Hematopoietic multipotent progenitor cell treated with erythropoietin and hydrocortisone succinate and interleukin-3 and kit ligand, for 17 days (in vitro differentiated cells): Measurements from ENCODE around the gene LAMC2.

Experiments
- DNase-seq: peaks from one replicate; pipeline ENCODE4 v3.0.0-alpha.2; 2015; ENCODE audit warnings: low spot score

The LAMC2 gene

DNA sequence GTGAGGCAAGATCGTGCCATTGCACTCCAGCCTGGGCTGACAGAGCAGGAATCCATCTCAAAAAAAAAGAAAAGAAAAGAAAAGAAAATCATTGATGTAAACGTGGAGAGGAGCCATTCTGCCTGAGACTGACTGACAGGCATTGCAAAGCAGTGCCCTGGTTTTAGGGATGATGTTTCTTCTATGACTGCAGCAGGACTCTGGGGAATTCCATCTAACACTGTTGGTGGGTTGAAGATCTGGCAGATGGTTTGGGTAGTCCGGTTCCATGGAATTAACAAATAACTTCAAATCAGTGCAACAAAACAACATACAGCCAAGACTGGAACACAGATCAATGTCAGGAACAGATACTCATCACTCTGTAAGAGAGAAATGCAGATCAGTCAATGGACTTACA, 17.8 kb upstream of the LAMC2 start:
- no peak for DNase-seq

DNA sequence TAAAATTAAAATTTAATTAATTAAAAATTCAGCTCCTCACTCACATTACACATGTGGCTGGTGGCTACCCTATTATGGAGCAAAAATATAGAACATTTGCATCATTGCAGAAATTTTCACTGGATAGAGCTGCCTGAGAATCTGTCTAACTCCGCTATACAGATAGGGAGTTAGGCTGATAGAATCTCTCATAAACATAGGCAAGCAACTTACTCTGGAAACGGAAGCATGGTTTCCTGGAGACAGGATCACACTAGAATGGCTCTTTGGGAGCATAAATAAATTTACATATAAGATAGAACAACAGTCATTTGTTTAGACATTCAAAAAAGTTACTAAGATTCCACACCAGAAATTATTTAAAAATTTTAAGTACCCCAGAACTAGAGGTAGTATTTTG, 12.2 kb upstream of the LAMC2 start:
- no peak for DNase-seq

DNA sequence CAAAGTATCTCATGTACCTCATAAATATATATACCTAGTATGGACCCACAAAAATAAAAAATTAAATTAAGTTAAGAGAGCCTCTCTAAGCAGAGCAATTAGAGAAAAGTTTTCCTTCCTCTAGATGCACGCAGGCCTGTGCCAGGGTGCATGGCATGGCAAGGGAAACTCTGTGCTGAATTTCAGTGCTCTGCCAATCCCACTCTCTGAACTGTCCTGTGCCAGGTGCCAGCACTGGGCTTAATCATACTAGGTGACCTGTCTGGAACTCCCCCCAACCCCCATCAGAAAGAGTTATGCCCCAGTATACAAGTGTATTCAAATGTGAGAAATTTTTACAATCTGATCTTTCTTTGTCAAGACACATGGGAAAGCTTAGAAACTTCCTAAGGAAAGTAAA, 10.4 kb upstream of the LAMC2 start:
- DNase-seq, result no peak

DNA sequence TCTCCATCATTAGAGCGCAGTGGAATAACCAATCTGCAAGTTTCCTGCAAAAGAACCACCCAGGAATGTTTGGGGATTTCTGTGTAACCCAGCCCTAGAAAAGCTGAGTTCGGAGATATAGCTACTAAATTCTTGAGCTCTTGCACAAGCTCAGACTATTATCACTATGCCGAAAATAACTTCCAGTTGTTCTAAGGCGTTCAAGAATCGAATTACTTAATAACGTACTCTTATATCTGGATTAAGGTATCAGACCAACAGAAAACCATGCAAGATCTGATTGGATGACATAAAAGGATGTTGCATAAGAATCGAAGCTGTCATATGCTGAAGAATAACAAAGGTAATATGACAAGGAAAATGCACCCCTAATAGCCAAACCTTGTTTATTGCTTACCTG, 7.5 kb upstream of the LAMC2 start:
- no peak for DNase-seq

DNA sequence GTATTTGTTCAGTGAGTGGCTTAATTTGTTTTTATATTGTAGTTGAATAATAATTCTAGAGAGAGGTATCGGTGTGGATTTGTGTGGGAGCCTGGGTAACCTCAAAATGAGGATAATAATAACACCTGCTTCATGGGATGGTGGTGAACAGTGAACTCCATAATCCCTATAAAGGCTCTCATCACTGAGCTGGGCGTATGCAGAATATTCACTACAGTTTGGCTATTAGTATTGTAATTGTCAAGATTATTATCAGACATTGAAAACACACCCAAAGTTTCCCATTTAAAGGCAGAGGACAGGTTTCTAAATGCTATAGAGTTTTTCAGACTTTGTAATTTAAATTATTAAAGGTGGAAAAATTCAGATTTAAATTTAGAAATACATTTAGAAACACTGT, 7.0 kb upstream of the LAMC2 start:
- DNase-seq, result no peak

DNA sequence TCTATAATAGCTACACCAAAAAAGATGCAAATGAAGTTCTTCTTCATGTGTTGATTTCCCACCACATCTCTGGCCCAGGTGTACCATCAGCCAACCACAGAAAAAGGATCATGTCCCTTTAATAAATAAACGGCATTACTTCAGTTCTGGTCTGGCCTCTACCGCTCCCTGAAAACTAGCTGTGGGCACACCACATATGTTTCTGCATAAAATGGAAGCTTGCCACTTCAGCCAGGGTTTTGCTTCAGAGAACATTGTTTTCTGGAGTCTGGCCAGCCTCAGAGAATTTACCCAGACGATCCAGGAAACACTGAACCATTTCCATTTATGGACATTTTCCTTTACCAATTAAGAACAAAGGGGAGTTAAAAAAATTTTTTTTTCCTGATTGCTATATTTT, 5.8 kb upstream of the LAMC2 start:
- DNase-seq, result no peak

DNA sequence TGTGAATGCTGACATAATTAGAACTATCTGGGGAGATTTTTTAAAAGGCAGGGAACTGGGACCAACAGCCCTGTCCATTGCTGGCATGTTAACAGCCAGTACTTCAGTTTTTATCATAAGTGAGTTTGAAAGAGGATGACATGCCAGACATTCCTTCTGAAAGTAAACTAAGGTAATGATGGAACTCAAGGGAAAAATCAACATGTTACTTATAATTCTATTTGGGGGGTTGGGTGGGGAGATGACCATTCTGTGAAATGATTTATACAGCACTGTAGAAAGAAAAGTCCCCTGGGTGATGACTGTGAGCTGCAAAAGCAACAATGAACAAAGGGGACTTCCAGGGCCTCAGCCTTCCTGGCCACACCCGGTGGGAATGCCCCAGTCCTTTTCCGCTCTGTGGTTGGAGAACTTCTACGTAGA, 5.4 kb upstream of the LAMC2 start:
- DNase-seq, result no peak

DNA sequence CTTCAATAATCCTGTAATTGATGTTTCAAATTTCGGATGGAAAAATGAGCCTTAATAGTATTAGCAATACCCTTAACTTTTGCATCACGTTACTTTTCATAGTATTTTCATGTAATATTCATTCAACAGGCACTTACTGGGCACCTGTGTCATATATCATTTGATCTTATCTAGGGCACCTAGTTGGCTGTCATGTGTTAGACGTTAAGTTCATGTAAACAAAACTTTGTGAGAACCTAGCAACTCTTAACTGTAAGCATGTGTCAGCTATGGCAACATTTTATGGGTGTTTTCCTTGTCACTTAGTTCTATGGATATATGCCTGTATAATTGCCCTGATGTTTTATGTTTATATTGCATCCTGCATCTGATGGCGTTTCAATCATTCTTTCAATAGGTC, 777 bp downstream of the LAMC2 start:
- no peak for DNase-seq

DNA sequence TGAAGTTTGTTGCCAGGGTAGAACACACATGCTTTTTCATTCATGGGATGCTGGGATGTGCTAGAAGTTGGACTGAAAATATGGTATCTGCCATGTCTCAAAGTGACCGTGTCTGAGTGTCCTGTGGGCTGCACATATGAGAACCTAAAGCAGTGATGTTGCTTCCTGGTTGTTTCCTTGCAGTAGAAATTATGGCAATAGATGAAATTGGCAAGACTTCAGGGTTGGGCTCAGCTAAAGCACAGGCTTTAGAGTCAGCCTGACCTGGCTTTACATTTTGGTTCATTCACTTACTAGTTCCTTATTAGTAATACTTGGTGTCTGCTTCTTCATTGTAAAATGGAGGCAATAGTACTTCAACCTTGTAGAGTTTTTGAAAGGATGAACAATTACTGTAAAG, 2.2 kb downstream of the LAMC2 start:
- no peak for DNase-seq

DNA sequence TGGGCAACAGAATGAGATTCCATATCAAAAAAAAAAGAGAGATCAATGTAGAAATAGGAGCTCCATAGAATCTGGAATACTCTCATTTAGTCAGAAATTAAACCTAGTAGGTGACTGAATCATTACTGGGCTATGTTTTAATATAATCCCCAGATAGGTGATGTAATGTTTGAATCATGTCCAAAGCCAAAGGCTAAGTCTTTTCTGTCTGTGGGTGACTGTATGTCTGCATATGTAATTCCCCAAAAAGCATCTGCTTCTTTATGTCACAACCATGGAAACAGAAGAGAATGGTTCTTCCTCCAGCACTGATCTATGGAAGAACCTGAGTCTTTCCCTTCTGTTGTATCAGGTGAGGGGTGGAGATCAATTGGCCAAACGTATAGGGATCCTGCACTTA, 5.8 kb downstream of the LAMC2 start:
- no peak for DNase-seq

DNA sequence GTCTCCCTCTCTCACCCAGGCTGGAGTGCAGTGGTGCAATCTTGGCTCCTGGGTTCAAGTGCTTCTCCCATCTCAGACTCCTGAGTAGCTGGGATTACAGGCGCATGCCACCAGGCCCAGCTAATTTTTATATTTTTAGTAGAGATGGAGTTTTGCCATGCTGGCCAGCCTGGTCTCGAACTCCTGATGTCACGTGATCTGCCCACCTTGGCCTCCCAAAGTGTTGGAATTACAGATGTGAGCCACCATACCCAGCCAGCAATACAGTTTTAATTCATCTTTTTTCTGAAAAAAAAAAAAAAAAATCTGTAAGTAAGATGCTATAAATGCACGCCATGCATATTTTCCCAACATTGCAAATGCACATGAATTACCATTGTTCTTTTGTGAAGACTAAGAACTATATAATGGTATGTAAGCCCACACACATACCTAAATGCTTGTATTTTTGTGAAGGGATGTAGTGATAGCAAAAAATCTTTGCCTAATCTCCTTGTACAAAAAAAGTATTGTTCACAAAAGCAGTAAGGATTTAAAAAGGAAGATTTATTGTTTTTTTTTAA, 8.0 kb downstream of the LAMC2 start:
- DNase-seq, result no peak

DNA sequence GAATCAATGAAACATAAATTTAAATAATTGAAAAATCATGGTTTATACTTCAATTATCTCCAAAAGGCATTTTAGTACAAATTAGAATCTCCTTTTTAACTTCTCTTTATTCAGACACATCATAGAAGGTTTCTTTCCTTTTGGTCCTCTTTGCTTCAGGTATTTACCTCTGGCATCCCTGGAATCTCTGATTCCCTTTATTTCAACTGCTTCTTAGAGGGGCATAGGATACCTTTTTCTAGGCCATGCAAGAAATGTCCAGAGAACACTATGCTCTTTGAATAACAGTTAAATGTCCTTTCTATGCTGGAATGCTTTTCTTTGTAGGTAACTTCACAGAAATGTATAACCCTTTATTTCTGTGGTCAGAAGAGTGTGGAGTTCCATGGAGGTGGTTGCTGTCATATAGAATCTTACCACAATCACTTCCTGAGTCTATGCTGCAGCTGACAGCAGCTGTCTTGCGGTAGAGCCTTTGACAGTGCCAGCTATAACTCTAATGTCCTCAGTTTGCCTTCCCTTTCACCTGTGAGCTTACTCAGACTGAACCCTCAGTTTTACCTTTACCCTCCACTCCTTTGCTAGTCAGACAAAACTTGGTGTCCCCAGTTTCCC, 8.6 kb downstream of the LAMC2 start:
- DNase-seq, result no peak

DNA sequence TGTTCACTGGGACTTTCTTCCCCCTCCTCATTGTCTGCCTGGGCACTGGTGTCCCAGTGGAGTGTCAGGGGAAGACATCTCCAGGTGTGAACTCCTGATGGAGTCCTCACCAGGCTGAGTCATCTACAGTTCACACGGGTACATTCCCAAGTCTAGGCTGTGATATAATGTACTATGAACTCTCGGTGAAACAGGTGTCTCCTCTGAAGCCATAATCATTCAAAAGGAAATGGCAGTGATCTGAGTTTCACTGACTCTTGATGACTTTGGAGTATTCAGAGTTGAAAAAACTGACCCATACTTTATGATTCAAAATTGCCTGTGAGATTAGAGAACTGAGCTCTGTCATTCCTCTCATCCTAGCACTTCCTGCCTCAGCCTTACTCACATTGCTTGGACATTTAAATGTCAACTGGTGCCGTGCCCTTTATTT, 9.1 kb downstream of the LAMC2 start:
- no peak for DNase-seq

DNA sequence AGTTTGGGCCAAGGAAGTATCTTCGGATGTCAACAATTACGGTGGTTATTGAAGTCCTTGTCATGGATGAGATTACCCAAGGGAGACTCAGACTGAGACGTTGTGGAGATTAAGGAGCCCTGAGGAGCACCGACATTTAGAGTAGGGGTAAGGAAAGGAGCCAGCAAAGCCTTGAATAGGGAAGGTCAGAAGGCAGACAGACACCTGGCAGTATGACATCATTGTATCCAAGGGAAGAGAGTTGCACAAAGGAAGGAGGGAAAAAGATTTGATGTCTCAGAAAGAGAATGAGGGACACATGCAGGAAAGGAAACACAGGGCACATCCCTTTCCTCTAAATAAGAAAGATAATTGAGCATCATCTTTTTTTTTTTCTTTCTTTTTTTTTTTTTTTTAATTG, 11.7 kb downstream of the LAMC2 start:
- DNase-seq, result no peak

DNA sequence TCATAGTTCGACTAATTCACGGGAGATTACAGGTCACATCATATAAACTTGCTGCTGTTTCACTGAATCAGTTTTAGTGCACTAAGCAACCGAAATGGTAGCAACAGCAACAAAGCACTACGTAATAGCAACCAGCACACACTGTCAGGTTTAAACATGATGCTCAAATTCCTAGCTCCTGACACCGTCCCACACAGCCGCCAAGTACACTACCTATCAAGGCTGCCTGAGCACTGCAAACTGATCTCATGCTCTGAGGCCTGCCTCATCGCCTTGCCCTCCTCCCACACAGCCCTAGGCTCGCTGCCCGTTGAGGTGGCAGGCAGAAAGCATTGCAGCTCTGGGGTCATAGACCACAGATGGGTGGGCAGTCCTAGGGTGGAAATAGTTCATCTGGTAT, 12.4 kb downstream of the LAMC2 start:
- no peak for DNase-seq

DNA sequence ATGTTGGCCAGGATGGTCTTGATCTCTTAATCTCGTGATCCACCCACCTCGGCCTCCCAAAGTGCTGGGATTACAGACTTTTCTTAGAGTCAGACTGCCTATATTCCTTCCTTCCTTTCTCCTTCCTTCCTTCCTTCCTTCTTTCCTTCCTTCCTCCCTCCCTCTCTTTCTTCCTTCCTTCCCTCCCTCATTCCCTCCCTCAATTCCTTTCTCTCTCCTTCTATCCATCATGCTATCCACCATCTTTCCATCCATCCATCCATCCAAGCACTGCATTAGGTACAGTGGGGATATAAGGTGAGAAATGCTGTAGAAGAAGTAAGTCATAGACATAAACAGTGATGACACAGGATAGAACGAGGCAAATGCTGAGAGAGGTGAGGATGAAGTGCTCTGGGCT, 13.2 kb downstream of the LAMC2 start:
- DNase-seq, result no peak

DNA sequence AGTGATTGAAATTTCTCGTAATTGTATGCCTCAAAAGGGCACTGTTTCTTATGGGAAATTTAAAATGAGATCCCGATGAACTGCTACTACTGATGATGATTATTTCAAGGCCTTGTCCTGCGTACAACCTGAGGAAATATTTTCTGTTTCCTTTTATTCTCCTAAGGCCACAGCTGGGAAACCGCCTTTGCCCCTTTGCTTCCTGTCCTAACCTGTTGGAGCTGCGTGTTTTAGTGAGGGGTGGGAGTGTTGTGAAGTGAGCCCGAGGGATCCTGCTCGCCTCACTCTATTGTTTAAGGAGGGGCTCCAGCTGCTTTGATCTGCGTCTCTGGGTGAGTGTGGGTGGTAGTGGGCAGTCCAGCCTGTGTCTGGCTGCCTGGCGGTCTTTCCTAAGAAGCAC, 14.4 kb downstream of the LAMC2 start:
- DNase-seq, result no peak

DNA sequence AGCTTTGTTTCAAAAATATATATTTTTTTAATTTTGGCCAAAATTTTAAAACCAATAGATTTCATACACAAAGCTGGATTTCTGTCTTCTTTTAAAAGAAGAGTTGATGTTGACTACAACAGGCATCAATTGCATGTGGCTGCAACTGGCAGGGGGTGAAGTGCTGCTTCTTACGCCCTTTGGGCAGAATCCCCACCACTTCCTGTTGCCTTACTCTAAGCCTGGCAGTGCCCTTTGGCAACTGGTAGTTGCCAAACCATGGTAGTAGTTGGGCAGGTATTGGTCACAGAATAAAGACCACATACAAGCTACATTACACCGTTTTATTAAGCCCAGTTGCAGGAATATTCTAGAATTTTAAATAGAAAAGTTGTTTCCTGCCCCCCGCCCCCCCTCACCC, 17.0 kb downstream of the LAMC2 start:
- DNase-seq, result no peak

DNA sequence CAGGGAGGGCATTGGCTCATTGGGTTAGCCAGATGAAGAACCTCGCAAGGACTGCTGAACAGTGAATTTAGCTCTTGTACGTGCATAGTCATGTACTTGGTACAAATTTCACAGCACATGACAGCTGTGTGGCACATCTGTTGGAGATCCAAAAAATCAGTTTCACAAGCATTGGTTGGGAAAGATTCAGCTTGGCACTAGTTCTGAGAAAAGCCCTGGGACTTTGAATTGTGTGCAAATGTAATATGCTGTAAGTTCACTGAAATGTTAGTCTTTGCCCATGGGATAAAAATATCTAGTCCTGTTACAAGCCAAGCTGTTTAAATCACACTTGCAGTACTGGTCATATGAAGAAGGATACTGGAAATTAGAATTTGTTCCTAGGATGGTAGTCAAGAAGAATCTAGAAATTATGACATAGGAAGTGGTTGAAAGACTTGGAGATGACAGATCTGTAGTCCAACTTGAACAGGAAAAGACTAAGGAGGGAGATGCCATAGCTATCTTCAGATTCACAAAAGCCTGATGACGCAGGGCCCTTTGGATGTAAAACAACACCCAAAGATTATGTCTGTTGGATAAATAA, 19.2 kb downstream of the LAMC2 start:
- DNase-seq, result no peak

DNA sequence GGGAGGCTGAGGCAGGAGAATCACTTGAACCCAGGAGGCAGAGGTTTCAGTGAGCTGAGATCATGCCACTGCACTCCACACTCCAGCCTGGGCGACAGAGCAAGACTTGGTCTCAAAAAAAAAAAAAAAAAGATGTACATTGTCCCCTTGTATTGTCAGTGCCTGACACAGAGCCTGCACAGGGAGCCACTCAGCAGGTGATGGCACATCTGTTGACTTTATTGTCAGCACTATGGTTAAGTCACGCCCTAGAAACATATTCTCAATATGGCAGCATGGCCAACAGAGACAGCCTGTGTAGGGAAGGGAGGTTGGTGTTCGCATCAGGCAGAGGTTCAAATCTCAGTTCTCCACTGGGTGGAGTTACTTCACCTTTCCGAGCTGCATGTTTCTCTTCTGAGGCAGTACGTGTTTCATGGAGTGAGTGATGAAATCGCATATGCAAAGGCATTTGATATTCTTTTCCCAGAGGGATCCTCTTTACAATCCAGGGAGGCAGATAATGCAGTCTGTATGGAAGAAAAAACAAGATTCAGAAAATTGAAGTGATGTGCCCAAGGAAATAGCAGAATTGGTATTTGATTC, 20.6 kb downstream of the LAMC2 start:
- DNase-seq, result no peak

DNA sequence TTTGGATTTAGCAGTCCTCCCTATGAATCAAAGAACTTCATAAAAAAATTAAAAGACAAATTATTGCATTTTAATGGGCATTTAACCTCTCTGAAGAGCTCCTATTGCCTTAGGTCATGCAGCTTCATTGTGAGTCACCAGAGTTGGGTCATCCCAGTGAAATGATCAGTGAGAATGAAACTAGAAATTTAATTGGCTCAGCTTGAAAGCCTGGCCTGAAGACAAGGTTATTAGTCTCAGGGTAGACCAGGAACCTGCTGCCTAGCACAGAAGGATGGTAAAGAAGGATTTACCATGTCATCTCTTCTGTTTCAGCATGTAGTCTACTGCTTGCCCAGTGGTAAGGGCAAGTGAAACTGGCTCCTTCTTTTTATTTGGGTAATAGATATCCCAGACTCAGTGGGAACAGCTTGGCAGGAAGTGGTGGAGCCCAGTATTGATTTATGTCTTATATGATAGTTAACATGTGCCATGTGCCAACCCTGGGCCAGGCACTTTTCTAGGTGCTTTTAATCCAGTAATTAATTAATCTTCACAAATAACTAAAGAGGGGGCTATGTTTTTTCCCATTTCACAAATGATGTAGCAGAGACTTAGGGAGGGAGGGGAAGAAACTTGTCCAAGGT, 23.6 kb downstream of the LAMC2 start:
- DNase-seq, result no peak

DNA sequence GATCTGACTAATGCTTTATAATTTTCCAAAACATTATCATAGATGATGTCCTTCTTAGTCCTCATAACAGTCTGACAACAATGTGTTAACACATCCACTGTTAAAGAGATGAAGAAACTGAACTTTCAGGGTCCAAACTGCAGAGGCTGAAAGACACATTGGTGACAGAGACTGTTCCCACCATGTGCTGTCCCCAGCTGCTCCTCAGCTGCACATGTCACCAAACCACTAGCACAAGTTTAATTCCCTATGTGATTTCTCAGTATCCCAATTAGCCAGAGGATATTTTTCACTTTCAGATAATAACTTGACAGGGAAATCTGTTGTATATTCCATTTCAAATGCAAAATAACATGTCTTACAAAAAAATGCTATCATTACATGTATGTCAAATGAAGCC, 24.6 kb downstream of the LAMC2 start:
- no peak for DNase-seq

DNA sequence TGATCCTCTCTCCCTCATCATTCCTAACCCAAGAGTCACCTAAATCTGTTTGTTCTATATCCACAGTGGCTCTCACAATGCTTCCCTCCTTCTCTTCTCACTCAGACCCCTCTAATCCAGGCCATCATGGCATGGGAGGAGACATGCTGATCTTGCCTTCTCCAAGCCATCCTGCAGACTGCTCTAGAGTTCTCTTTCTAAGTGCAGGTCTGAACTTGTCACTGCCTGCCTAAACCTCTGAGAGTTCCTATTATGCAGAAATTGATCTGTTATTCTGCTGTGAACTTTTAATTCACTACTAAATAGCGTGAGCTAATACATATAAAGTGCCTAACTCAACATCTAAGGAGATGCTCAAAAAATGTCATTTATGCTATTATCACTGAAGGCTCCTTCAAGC, 26.8 kb downstream of the LAMC2 start:
- DNase-seq, result no peak
